GM12864 (cell line): ENCODE measurements around the gene REN.

Experiments used
- DNase-seq: peaks from one replicate; pipeline ENCODE4 v3.0.0-alpha.2; 2011; ENCODE audit warnings: low read depth
- H3K4me3 ChIP-seq: 2 replicates; pipeline ENCODE4 v1.5.1; 2011; ENCODE audit warnings: mild to moderate bottlenecking, low read depth, low read length, control low read depth
- CTCF ChIP-seq: IDR thresholded peaks from 2 replicates; pipeline ENCODE4 v1.5.1; 2011; ENCODE audit warnings: low read depth, mild to moderate bottlenecking, moderate library complexity, low read length, control low read depth, inconsistent platforms; ENCODE audit errors: missing control alignments

Gene REN

GRCh38 chr1:204205486-204205885 is 39.3 kb upstream of the REN start:
- H3K4me3 ChIP-seq = no peak overlapping the region
- DNase-seq = no peak
- TF ChIP-seq CTCF = no peak

- DNase-seq = no peak
- no peak overlapping the region for H3K4me3 ChIP-seq
- no peak for TF ChIP-seq CTCF
Observed at GRCh38 chr1:204204944-204205343, 38.8 kb upstream of the REN start.

GRCh38 chr1:204203206-204203767 is 37.1 kb upstream of the REN start:
- no peak overlapping the region for H3K4me3 ChIP-seq
- no peak for TF ChIP-seq CTCF
- no peak for DNase-seq

GRCh38 chr1:204202481-204202880 is 36.3 kb upstream of the REN start:
- H3K4me3 ChIP-seq = no peak overlapping the region
- no peak for TF ChIP-seq CTCF
- no peak for DNase-seq

GRCh38 chr1:204201348-204202040 is 35.4 kb upstream of the REN start:
- DNase-seq = no peak
- no peak for TF ChIP-seq CTCF
- no peak overlapping the region for H3K4me3 ChIP-seq

GRCh38 chr1:204199579-204199978 is 33.4 kb upstream of the REN start:
- H3K4me3 ChIP-seq = no peak overlapping the region
- no peak for DNase-seq
- no peak for TF ChIP-seq CTCF
